KG1 (cell line): ENCODE data around the gene HEYL.

Experiments used
- DNase-seq: peaks from one replicate; lab custom pipeline; 2025; lab: John Stamatoyannopoulos, UW

Gene HEYL

DNA sequence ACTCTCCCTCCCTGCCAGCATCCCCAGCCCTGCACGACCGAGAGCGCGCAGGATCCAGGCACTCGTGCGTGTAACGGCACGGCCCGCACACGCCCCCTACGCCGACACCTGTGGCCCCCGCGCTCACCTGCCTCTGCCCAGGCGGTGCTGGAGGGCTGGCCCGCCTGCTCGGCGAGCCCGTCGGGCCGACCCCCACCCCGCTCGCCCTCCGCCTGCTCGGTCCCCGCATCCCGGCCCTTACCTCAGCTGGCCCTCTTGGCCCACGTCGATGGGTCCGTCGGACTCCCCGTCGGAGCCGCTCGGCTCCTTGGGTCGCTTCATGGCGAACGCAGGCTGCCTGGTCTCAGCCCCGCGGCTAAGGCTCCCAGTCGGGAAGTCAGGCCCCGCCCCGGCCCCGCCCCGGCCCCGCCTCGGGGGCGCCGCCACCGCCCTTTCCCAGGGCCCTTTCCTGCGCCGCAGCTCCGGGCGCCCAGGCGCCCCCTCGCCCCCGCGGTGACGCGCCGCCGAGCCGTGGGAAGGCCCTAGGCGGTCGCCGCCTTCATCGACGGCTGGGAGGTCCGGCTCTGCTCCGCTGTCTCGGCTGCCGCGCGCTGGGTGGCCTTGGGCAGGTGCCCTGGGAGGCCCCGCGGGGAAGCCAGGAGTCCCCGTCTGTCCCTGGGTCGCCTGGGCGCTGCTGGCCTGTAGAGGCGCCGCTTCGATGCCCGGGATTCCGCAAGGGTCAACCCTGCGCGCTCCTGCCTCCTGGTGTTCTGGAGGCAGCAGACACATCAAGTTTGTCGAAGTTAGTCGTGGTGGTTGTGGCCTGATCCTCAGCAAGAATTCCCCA lies at the start of gene HEYL:
HEYL (minus strand) TSS at position 339 of the 826 bp plus-strand sequence; CDS start at position 321, 18 bp downstream.
- DNase-seq: peak; percentile 24

DNA sequence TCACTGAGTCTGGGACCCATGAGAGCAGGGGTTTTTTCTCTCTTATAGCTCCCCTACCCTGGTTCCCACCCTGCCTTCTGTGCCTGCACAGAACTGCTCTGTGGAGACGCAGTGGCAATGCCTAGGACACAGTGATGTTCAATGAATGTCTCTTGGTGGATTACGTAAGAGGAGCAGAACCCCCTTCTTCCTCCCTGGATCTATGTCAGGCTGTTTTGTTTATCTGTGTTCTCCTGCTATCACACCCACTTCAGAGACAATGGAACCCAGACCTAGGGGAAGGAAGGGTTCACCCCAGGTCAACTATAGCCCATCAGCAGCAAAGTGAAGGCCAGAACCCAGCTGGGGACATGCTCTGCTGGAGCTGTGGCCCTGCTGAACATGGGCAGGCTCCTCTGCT lies 49.8 kb upstream of the HEYL start:
- no peak for DNase-seq

DNA sequence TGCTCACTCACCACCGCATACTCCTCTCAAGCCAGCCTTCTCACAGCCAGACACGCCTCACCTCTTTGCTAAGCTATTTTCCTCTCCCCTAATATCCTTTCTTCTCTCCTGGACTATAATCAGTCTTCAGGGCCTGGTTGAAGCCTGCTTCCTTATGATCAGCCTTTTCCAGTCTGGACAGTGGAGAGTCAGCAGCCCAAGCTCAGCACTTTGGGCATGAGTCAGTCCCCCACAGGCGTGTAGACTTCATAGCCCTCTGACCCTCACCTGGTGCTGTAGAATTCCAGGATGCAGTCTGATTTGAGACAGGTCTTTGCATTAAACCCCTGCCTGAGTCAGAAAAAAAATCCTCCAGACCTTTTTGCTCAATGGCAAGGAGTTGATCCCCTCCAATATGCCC lies 49.3 kb upstream of the HEYL start:
- no peak for DNase-seq

DNA sequence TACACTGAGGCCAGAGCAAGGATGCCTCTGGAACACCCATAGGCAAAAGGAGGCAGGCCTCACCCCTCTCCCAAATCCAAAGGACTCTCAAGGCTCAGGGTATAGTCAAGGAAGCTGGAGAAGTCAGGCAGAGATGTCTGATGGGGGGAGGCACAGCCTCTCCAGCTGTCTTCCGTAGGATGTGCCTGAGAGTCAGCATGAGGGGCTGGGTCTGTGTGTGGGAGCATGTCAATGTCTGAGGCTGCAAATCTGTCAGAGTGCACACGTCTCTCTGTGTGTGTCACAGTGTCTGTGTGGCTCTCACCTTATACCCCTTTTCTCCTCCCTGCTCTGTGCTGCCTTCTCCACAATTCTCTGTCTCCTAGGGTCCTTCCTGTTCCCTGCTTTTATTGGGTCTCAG lies 47.8 kb upstream of the HEYL start:
- no peak for DNase-seq

DNA sequence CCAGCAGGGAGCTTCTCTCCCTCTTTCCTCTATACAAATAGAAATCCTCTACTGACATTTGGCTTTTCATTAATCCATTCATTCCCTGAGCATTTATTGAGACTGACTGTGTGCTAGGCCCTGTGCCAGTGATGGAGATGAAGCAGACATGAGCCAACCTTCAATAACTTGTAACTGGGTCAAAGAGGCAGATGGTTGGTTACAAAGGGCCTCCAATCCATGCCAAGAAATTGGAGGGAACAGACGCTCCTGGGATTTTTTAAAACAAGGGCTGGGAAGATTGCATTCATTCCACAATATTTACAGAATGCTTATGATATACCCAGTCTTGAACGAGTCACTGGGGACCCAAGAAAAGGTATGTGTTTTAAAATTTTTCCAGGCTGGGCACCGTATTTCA lies 45.6 kb upstream of the HEYL start:
- no peak for DNase-seq

DNA sequence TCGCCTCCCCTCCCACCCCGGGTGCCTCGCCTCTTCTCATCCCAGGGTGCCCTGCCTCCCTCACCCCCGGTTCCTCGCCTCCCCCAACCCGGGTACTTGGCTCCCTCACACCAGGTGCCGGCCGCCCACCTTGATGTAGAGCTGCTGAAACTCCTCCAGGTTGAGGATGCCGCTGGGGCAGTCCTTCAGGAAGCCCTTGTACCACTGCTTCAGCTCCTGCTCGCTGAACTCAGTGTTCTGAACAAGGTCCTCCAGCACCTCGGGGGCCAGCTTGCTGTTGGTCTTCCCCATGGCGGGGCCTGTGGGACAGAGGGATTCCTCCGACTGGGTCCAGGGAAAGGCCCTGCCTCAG lies 44.8 kb upstream of the HEYL start:
- no peak for DNase-seq

DNA sequence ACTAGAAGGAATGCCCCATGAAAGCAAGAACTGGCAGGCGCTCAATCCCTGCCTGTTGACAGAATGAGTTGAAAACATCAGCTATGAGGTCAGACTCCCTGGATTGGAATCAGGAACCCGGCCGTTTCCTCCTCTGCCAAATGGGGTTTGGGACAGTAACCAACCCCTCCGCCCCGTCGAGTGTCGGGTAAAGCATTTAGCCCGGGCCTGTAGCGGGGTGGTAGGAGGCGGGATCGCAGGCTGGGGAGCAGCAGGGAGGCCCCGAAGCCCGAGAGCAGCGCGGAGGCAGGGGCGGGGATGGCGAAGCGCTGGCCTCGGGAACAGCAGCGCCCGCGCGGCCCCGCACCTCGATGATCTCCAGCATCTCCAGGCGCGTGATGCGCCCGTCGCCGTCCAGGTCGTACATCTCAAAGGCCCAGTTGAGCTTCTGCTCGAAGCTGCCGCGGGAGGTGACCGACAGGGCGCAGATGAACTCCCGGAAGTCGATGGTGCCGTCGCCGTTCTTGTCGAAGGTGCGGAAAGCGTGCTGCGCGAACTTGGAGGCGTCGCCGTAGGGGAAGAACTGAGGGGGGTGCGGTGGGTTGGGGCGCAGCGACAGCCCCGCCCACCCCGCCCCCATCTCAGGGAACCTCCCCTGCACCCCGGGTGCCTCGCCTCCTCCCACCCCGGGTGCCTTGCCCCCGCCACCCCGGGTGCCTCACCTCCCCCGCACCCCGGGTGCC lies 44.3 kb upstream of the HEYL start:
- DNase-seq: no peak

DNA sequence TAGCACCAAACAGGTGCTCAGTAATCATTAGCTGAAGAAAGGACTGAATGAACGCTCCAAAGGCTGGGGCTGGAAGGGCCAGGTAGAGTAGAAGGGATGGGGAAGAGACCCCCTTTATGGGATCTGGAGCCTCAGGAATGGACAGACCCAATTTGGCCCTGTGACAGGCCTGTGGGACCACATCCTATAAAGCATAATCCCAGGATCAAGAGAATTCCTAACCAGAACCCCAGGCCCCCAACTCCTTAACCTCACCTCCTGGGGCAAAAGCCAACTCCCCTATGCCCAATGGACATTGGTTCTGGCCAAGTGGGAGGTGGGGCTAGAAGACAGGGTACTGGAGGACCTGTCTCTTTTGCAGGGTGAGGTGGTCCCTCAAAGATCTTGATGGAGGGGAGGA lies 42.6 kb upstream of the HEYL start:
- DNase-seq: no peak

DNA sequence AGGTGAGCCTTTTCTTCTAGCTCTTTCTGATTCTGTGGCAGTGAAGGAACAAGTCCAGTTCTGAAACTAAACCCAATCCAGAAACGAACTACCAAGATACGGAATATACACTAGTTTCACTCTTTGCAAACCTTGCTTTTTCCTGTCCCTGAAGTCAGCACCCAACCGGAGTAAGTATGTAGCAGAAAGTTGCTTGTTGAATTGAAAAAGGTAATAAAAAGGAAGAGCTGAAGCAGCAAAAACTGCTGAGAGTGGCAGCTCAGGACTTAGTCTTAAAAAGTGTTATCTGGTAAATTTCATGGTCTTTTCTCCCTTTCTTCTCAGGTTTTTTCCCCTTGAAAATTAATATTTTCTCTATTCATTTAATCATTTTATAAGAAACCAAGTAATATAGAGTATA lies 41.9 kb upstream of the HEYL start:
- DNase-seq: no peak

DNA sequence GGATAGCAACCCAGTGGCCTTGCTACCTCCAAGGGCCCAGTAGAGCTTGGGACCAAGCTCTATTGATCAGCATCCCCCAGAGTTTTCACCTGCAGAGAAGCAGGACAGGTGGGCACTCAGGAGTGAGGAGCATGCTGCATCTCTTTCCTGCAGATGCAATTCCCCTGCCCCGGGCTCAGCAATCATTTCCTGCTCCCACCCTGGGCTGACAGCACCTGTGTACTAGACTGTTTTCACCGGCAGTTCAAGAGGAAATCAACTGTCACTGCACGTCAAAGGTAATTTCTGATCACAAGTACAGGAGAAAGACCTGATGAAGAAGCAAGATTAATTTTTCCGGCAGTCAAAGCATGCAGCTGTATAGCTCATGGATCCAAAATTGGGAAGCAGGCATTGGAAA lies 41.3 kb upstream of the HEYL start:
- DNase-seq: no peak

DNA sequence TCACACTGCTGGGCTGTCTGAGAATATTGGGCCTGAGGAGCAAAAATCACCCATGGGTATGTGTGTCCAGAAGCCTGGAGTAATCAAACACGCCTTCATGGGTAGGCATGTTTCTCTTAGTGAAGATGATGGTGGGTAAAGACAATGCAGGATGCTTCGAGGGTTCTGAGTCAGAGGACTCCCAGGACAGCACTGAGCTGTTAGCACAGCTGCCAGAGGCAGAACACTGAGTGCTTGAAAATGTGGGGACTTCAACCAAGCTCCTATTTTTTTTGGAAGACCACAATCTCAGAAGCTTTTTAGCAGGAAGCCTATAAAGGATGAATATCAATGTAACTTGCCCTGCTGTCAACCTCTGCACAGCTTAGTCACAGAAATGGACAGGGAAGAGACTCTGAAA lies 40.4 kb upstream of the HEYL start:
- no peak for DNase-seq

DNA sequence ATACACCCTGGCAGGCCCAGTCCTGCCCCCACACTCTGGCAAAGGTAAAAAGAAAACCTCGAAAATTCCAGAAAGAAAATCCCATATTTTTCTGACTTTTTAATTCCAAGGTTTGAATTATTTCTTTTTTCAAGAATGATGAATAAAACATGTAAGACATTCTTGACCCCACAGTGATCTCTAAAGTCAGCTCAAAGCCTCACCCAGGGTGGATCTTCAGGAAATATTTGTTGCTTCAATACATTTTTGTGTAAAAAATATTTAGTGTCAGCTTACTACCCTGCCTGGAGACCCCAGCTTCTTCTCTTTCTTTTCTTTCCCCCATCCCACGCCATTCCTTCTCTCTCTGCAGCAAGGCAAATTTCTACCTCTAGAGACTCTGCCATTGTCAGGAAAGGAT lies 39.4 kb upstream of the HEYL start:
- no peak for DNase-seq

DNA sequence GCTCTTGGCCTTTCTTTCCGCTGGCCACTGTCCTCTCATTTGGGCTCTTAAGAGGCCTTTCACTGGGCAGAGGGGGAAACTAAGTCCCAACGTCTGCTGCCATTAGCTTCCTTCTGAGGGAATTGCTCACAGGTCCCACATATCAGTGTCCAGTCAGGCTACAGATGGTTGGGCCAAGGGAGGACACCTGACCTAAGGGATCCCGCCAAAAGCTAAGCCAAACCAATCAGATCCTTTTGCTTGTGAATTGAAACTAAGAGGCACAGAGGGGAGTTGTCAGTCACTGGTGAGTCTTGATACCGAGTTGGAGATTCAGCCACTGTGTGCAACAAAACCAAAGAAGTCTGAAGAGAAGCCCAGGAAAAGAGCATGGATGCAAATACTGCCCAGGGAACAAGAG lies 38.2 kb upstream of the HEYL start:
- DNase-seq: no peak

DNA sequence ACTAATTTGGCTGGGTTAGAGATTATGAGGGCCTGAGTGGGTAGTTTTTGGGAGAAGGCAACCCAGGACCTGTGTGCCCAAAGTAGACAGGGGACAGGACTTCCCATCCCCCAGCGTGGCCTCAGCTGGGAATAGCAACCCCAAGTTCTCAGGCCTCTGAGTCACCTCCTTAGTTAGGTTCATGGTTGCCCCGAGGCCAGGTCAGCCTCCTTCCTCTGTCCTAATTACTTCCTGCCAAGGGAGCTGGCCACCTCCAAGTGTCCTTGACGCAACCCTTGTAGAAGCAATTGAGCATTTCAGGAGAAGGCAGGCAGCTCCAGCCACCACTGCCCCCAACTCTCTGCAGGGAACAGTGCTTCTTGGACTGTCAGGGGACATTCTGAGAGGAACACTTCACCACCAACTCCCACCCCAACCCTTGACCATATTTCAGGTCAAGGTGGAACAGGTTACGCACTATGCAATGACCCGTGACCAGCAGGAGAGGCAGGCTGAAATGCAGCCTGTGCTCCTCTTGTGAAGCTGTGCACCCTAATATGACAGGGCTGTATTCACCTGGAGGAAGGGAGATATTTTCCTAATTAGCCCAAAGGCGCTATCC lies 37.6 kb upstream of the HEYL start:
- DNase-seq: no peak

DNA sequence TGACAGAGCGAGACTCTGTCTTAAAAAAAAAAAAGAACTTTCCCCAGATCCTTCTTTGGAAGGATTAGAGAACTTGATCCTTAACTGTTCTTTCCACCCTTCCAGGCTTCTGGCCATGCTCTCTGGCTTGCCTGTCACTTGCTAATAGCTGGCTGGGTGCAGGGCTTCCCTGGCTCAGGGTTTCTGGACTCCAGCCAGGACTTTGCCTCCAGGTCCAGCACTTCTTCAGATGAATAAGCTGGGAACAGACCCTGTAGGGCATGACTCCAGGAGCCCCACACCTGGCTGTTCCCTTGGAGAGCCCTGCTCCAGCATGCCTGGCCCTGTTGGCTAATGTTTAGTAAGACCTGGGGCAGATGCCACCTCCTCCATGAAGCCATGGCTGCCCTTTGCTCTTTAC lies 35.8 kb upstream of the HEYL start:
- DNase-seq: no peak

DNA sequence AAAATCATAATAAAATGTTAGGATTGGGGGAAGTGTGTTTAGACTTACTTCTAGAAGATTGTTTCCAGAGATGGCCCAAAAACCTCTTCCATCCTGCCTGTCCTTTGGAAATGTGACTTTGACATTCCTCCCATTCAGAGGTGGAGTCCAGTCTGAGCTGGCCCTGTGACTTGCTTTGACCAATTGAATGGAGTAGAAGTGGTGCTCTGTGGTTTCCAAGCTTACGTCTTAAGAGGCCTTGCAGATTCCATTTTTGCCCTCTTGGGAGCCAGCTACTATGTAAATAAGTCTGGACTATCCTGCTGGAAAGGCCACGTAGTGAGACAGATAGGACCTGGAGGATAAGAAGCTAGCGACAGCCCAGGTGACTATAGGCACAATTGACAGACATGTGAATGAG lies 33.8 kb upstream of the HEYL start:
- no peak for DNase-seq

DNA sequence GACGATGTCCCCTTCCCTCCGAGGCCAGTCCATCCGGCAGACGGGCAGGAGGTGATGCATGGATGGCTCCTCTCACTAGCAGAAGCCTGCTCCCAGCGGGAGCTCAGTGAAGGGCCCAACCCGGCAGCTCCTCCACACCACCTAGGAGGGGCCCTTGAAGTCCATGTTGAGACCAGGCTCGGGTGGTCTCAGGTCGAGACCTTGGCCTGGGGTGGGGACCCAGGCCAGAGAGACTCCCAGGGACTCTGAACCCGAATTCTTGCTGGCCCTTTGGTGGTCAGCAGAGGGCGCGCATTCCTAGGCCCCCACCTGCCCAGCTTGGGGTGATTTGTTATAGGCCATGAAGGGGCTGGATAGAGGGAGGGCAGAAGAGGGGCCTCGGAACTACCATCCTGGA lies 33.1 kb upstream of the HEYL start:
- DNase-seq: no peak

DNA sequence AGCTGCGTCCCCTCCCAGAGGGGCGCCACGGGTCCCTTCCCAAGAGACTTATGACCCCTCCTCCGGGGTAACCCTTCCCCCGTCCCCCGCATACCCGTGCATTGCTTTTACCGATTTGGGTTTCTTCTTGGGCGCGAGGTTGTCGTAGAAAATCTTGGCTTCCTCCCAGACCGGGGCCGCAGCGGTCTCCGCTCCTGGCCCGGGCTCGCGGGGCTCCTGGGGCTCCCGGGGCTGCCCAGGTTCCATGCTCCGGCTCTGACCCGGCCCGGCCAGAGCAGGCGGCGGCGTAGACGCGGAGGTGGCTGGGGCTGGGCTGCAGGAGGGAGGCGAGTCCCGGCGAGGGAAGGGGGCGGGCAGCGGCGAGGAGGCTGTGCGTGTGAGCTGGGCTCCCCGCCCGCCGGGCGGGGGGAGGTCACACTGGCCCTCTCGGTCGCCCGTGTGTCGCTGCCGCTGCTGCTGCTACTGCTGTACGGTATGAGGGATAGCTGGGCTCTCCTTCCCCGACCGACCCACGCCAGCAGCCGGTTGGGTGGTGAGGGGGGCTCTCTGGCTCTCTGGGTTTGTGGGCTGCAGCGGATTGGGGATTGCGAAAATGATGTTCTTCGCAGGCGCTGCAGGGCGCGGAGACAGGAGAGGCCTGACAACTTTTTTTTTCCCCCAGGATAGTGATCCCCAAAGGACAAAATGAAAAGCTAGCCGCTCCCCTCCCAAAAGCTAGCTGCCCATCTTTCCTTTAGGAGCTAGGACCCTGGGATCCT lies 32.5 kb upstream of the HEYL start, which contains the start of gene NT5C1A:
NT5C1A (minus strand) TSS at position 315 of the 758 bp plus-strand sequence; CDS start at position 246, 69 bp downstream.
- DNase-seq: no peak

DNA sequence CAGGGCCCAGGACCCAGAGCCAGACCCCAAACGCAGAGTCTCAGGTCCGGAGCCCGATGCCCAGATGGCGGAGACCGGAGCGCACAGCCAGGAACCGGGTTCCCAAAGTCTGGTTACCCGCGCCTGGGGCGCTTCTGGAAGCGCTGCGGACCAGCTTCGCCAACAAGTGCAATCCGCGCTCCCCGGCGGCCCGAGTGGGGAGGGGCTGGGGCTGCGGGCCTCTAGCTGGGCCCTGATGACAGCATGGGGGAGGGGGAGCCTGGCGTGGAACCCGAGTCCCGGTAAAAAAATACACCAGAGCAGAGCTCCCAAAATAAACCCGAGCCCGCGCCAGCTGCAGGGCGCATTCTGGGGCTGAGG lies 32.0 kb upstream of the HEYL start:
- DNase-seq: no peak

DNA sequence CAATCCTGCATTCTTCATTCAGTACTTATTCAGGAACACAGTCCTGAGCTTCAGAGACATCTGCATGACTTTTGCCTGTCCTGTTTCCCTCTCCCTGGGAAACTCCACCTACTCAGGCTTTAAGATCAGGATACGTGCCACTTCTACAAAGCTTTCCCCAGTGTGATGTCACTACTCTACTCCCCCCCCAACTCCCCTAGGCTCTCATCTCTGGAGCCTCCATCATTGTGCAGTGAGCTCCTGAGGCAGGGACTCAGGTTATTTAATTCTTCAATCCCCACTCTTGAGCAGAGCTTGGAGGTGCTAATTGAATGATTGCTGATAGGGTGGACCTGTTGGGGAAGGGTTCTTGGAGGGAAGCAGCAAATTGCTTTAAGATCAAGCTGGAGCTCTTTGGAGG lies 31.2 kb upstream of the HEYL start:
- no peak for DNase-seq

DNA sequence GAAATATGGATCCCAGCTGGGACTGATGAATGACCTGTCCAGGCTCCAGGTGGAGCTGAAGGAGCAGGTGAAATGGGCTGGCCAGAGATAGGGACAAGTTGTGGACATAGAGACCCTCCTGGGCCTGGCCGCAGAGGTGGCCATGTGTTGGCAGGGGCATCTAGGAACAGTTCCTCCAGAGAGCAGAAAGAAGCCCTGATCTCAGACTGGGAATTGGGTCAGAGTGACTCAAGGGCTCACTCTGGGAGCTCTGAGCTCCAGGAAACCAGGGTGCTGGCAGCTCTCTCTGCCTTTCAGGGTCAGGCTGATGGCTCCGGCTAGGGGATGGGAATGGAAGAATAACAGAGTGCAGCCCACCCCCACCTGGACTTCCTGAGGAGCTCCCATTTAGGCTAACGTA lies 29.5 kb upstream of the HEYL start:
- DNase-seq: no peak

DNA sequence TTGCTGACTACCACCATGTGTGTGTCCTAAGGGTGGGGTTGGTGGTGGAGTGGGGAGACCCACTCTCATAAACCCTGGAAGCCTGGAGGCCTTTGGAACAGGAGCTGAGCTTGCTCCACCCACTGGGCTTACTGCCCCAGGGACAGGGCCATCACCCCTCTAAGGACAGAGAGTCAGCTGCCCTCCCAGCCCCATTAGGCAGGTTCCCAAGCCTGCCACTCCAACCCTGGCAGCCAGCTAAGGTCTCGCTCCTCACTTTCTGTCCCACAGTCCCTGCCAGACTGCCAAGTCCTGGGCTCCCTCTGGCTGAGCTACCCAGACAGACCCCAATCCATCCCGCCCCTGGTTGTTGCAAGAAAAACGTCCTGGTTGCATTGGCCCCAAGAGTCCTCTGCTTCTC lies 28.7 kb upstream of the HEYL start:
- DNase-seq: no peak

DNA sequence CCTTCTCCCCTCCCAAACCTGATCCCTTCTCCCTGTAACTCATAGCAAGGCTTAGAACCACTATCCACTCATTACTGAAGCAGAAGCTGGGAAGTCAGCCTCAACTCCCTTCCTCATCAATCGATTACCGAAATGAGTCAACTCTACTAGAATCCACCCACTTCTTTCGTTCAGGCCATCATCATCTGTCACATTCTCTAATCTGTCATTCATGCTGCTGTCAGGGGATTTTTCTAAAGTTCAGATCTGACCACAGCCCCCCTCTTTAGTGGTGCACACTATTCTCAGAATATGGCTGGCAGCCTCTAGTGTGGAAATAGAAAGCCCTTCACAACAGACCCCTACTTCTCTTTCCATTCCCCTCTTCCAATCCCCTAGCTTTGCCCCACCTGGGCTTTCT lies 27.3 kb upstream of the HEYL start:
- no peak for DNase-seq
